GM12875 (cell line): ENCODE measurements around the gene CCL2.

Experiments used
- H3K4me3 ChIP-seq: one replicate; pipeline ENCODE4 v1.5.1; 2011; ENCODE audit warnings: low read depth, low read length, control low read depth
- TF ChIP-seq, protein P1 (sequence below): IDR thresholded peaks from 2 replicates; pipeline ENCODE4 v1.5.1; 2011; ENCODE audit warnings: low read depth, mild to moderate bottlenecking, control low read depth, inconsistent platforms, low read length, moderate library complexity, borderline replicate concordance; ENCODE audit not compliant: insufficient read depth

The CCL2 gene

GRCh38 chr17:34287875-34288274 is 32.8 kb downstream of the CCL2 start:
- TF ChIP-seq, protein P1, sequence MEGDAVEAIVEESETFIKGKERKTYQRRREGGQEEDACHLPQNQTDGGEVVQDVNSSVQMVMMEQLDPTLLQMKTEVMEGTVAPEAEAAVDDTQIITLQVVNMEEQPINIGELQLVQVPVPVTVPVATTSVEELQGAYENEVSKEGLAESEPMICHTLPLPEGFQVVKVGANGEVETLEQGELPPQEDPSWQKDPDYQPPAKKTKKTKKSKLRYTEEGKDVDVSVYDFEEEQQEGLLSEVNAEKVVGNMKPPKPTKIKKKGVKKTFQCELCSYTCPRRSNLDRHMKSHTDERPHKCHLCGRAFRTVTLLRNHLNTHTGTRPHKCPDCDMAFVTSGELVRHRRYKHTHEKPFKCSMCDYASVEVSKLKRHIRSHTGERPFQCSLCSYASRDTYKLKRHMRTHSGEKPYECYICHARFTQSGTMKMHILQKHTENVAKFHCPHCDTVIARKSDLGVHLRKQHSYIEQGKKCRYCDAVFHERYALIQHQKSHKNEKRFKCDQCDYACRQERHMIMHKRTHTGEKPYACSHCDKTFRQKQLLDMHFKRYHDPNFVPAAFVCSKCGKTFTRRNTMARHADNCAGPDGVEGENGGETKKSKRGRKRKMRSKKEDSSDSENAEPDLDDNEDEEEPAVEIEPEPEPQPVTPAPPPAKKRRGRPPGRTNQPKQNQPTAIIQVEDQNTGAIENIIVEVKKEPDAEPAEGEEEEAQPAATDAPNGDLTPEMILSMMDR, result no peak
- no peak overlapping the region for H3K4me3 ChIP-seq

DNA sequence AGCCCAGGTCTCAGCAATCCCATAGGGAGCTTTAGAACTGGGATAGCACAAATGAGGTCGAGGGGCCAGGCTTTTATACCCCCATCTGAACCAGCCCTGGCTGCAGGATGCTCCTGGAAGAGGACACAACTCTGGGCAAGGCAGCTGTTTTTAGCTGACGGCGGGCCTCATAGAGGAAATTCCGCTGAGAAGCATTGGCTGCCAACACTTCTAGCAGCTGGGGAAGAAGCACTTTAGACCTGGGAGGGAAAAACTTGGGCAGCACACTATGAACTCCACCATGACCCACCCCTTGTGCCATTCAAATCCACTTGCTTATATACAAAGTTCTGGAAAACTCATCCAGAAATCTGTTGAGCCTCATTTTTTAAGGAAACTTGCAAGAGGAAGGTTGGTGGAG is 35.5 kb downstream of the CCL2 start:
- H3K4me3 ChIP-seq, result no peak overlapping the region
- TF ChIP-seq, protein P1, result no peak

DNA sequence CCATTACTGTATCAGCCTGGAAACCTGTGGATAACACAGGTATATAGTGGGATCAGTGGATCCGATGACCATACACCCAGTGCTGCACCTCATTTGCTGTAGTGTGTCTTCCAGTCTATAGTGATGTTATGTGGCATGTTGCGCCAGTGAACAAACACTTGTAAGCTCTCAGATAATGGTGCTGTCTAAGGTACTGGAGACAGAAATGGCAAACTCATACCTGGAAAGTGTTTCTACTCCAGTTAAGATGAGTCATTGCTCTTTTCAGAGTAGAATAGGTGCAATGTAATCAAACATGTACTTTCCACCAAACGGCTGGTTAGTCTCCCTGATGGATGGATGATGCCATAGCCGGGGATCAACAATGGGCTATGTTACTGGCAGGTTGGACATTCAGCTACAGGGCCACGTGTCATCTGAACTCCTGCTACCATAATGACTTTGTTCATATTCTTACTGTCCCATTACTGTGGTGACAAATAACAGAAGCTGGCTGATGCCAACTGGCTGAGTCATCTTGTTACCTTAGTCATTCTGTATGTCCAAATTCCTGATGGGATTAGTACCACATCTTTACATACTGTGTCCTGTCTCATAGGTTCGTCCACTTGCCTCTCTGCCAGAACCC is 36.8 kb downstream of the CCL2 start:
- TF ChIP-seq, protein P1, result no peak
- H3K4me3 ChIP-seq, result no peak overlapping the region

DNA sequence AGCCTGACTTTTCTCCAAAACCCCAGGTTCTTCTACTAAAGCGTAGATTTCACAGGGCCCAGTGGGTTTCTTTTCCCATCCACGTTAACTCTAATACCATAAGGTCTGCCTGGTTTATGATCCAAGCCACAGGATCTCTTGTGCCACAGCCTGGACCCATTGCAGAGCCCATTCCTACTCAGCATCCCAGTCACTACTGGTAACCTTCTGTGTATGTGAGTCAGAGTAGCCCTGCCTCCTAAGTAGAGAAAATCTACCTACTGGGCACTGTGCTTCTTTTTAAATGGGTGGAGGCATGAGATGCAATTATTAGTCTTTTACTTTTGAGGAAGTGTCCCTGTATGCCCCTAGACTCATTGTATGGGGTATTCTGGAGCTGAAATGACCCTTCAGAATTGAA is 43.9 kb downstream of the CCL2 start:
- H3K4me3 ChIP-seq, result no peak overlapping the region
- TF ChIP-seq, protein P1, result no peak

GRCh38 chr17:34299956-34300577 is 45.0 kb downstream of the CCL2 start:
- TF ChIP-seq, protein P1, result no peak
- no peak overlapping the region for H3K4me3 ChIP-seq

DNA sequence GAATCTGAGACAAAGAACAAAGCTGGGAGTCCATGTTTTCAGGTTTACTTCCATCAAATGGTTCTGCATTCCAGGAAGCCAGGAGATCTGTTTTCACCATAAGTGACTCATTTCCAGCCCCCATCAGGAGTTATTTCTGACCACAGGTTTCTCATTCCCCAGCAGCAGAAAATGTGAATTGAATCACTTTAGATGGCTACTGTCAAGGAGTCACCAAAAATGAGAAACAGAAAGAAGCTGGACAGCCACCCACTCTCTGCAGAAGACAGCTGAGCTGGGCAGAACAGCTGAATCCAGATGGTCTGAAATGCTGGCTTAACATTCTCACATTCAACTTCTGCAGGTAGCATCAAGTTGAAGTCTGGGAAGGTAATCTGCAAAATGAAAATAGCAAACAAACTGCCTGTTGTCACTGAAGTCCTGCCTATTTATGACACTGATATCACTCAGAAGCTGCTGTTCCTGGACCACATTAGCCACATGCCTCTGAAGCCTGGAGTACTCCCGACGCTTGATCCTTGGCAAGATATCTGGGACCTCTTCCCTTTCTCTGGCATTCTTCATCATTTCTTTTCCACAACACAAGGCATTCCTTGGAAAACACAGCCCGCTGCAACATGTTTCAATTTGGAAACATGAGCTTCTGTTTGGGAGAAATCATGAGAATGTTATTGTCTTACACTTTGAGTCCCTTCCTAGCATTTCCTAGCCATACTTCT is 45.7 kb downstream of the CCL2 start:
- no peak overlapping the region for H3K4me3 ChIP-seq
- TF ChIP-seq, protein P1, result no peak
